Fibroblast of lung (primary cell): ENCODE results near the gene CDHR2. TPM values are rescaled to one million over a fixed set of nuclear protein-coding genes. Genes with fewer than 3 reads are reported as not detected.

Experiments used
- DNase-seq, 2 donors: peaks; one replicate each; pipeline versions ENCODE4 v3.0.0 to v3.0.0-alpha.2; 2010; ENCODE audit warnings: low read depth in 2 of 2
- H2AFZ ChIP-seq: 2 replicates; pipeline ENCODE4 v1.5.1; 2012; ENCODE audit warnings: low read length, control low read depth, inconsistent platforms
- H3K27ac ChIP-seq: 2 replicates; pipeline ENCODE4 v1.5.1; 2011; ENCODE audit warnings: low read length, control low read depth; ENCODE audit not compliant: insufficient read depth
- H3K27me3 ChIP-seq: 2 replicates; pipeline ENCODE4 v1.5.1; 2011; ENCODE audit warnings: mild to moderate bottlenecking, low read length; ENCODE audit not compliant: control insufficient read depth, insufficient read depth
- H3K36me3 ChIP-seq: 2 replicates; pipeline ENCODE4 v1.5.1; 2011; ENCODE audit warnings: low read length; ENCODE audit not compliant: control insufficient read depth, insufficient read depth
- H3K4me1 ChIP-seq: 2 replicates; pipeline ENCODE4 v1.5.1; 2011; ENCODE audit warnings: low read length; ENCODE audit not compliant: control insufficient read depth, insufficient read depth; ENCODE audit errors: extremely low read depth
- H3K4me2 ChIP-seq: 2 replicates; pipeline ENCODE4 v1.5.1; 2011; ENCODE audit warnings: low read length, control low read depth; ENCODE audit not compliant: insufficient read depth; ENCODE audit errors: extremely low read depth
- H3K4me3 ChIP-seq, 4 experiments: fragments of 200-600 bp in 1 of 4; sonication (generic) in 1 of 4; replicated peaks in 1 of 4; 2 replicates each; pipeline ENCODE4 v1.5.1; 2011 to 2016; ENCODE audit warnings: low read length in 4 of 4, low read depth in 3 of 4, mild to moderate bottlenecking in 3 of 4, control low read depth in 2 of 4, inconsistent platforms in 1 of 4, mixed read lengths in 1 of 4; ENCODE audit not compliant: insufficient read depth in 1 of 4; ENCODE audit errors: control extremely low read depth in 1 of 4
- H3K79me2 ChIP-seq: 2 replicates; pipeline ENCODE4 v1.5.1; 2012; ENCODE audit warnings: mild to moderate bottlenecking, low read length, inconsistent platforms; ENCODE audit not compliant: control insufficient read depth, insufficient read depth
- H3K9ac ChIP-seq: 2 replicates; pipeline ENCODE4 v1.5.1; 2011; ENCODE audit warnings: mild to moderate bottlenecking, low read length, control low read depth; ENCODE audit not compliant: insufficient read depth
- H3K9me3 ChIP-seq: 2 replicates; pipeline ENCODE4 v1.5.1; 2012; ENCODE audit warnings: low read depth, low read length; ENCODE audit not compliant: control insufficient read depth, insufficient read depth
- H4K20me1 ChIP-seq: 2 replicates; pipeline ENCODE4 v1.5.1; 2011; ENCODE audit warnings: low read length; ENCODE audit not compliant: control insufficient read depth, insufficient read depth; ENCODE audit errors: extremely low read depth
- EZH2 ChIP-seq: IDR thresholded peaks from 2 replicates; pipeline ENCODE4 v1.5.1; 2012; ENCODE audit warnings: low read length, control low read depth, mild to moderate bottlenecking; ENCODE audit errors: missing control alignments
- polyA plus RNA-seq, 2 donors: library from polyadenylated mRNA; depleted of rRNA in 1 of 2; stranded (reverse) in 1 of 2; unstranded in 1 of 2; fragments of >200 nt; gene quantifications; 2 replicates each; pipeline ENCODE4 v1.2.1, GENCODE V29; 2011 to 2012; ENCODE audit warnings: missing spikeins in 1 of 2
- total RNA-seq: library from RNA; depleted of rRNA; stranded (reverse); fragments of >200 nt; gene quantifications from 2 replicates; pipeline ENCODE4 v1.2.1, GENCODE V29; 2014
- TF ChIP-seq, protein P1 (sequence below), 2 donors: IDR thresholded peaks in 1 of 2; conservative IDR thresholded peaks in 1 of 2; 1 replicate in 1 of 2; 2 replicates in 1 of 2; pipeline ENCODE4 v1.5.1; 2011 to 2012; ENCODE audit warnings: low read length in 2 of 2, control low read depth in 1 of 2, inconsistent platforms in 1 of 2, low read depth in 1 of 2, mild to moderate bottlenecking in 1 of 2

Gene CDHR2
- total and polyA plus RNA-seq, 2 donors (not counting 1 experiment from before 2014, with no cell fraction given): under 0.01 TPM; not detected in 1

GRCh38 chr5:176517053-176517661 is 32.0 kb upstream of the CDHR2 start:
- Histone ChIP-seq H3K27me3 (no peaks in the 10 kb centered on the region), H3K4me3 (no peak overlapping the region), H2AFZ (no peak overlapping the region), H3K4me2 (no peak overlapping the region), H3K9ac (no peak overlapping the region), H3K79me2 (no peaks in the 10 kb centered on the region), H3K4me1 (no peaks in the 10 kb centered on the region), H3K36me3 (no peaks in the 10 kb centered on the region), H3K9me3 (no peaks in the 10 kb centered on the region), H3K27ac (no peak overlapping the region), H4K20me1 (no peaks in the 10 kb centered on the region)
- TF ChIP-seq, protein P1, sequence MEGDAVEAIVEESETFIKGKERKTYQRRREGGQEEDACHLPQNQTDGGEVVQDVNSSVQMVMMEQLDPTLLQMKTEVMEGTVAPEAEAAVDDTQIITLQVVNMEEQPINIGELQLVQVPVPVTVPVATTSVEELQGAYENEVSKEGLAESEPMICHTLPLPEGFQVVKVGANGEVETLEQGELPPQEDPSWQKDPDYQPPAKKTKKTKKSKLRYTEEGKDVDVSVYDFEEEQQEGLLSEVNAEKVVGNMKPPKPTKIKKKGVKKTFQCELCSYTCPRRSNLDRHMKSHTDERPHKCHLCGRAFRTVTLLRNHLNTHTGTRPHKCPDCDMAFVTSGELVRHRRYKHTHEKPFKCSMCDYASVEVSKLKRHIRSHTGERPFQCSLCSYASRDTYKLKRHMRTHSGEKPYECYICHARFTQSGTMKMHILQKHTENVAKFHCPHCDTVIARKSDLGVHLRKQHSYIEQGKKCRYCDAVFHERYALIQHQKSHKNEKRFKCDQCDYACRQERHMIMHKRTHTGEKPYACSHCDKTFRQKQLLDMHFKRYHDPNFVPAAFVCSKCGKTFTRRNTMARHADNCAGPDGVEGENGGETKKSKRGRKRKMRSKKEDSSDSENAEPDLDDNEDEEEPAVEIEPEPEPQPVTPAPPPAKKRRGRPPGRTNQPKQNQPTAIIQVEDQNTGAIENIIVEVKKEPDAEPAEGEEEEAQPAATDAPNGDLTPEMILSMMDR (conservative IDR thresholded peaks at IDR 0.05 in 1 of 2, IDR thresholded peaks at IDR 0.05 in 1 of 2; ENCODE audit: low read depth in 1 of 2, low read length in 2 of 2): no peak
- no peak for TF ChIP-seq EZH2
- no peak for DNase-seq

DNA sequence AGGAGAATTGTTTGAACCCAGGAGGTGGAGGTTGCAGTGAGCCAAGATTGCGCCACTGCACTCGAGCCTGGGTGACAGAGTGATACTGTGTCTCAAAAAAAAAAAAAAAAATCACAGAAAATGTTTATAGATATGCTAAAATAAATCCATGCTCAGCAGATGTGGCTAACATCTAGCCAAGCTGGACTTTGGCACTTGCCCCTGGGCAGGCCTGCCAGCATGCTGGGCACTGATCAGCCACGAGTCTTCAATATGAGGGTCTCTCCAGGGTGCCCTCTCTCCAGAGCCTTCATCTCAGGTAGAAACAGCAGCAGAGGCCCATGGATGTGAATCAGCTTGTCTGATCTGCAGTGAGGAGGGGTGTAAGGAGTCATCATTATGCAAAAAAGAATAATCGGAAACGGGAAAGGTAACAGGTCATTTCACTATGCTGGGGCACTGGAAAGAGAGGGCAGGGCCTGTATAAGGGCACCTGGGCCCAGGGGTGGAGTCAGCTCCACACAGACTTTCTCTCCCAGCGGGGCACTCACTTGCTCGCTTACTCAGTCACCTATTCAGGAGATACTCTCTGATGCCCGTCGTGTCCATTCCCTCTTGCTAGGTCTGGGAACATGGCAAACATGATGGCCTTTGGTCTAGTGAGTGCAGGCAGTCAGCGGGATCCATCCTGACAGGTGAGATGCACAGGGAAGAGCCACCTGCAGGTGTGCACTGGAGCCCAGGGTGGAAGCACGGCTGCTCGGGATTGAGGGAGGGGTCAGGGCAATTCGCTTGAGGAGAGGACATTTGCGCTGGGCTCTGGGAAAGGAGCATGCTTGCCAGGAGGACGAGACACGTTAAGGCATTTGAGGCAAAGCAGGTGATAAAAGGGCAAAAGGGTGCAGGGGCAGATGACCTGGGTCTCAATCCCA is 29.1 kb upstream of the CDHR2 start:
- Histone ChIP-seq H2AFZ (no peak overlapping the region), H3K27me3 (no peaks in the 10 kb centered on the region), H3K27ac (no peak overlapping the region), H3K9ac (no peak overlapping the region), H3K4me3 (no peak overlapping the region), H3K4me1 (no peaks in the 10 kb centered on the region), H3K4me2 (no peak overlapping the region), H4K20me1 (no peaks in the 10 kb centered on the region), H3K9me3 (no peaks in the 10 kb centered on the region), H3K36me3 (no peaks in the 10 kb centered on the region), H3K79me2 (no peaks in the 10 kb centered on the region)
- TF ChIP-seq, protein P1 (conservative IDR thresholded peaks at IDR 0.05 in 1 of 2, IDR thresholded peaks at IDR 0.05 in 1 of 2; ENCODE audit: low read depth in 1 of 2, low read length in 2 of 2): no peak
- no peak for DNase-seq

DNA sequence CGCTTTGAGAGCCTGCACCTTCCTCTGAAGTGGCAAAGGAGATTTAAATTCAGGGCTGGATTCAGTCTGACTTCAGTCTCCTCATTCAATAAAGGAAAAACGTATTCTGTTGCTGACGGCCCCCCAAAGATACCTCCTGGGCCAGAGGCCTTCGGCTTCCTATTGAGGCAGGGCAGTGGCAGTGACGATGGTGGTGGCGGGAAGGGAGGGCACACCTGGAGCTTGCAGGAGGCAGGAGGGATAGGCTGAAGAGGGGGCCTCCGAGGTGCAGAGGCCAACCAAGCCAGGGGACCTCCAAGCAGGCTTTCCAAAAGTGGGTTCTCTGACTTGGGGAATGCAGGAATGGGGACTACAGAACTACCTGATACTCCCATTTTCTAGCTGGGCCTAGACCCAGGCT is 27.9 kb upstream of the CDHR2 start:
- TF ChIP-seq EZH2: no peak
- TF ChIP-seq, protein P1 (conservative IDR thresholded peaks at IDR 0.05 in 1 of 2, IDR thresholded peaks at IDR 0.05 in 1 of 2; ENCODE audit: low read depth in 1 of 2, low read length in 2 of 2): no peak
- no peak overlapping the region for H2AFZ ChIP-seq
- H3K4me2 ChIP-seq: no peak overlapping the region
- H3K27me3 ChIP-seq: no peaks in the 10 kb centered on the region
- H3K79me2 ChIP-seq: no peaks in the 10 kb centered on the region
- no peaks in the 10 kb centered on the region for H4K20me1 ChIP-seq
- no peak for DNase-seq
- H3K4me3 ChIP-seq: no peak overlapping the region
- no peak overlapping the region for H3K27ac ChIP-seq
- H3K36me3 ChIP-seq: no peaks in the 10 kb centered on the region
- no peaks in the 10 kb centered on the region for H3K9me3 ChIP-seq
- H3K4me1 ChIP-seq: no peaks in the 10 kb centered on the region
- no peak overlapping the region for H3K9ac ChIP-seq
